ENCODE results near the gene LY6G6F.

The LY6G6F gene

DNA sequence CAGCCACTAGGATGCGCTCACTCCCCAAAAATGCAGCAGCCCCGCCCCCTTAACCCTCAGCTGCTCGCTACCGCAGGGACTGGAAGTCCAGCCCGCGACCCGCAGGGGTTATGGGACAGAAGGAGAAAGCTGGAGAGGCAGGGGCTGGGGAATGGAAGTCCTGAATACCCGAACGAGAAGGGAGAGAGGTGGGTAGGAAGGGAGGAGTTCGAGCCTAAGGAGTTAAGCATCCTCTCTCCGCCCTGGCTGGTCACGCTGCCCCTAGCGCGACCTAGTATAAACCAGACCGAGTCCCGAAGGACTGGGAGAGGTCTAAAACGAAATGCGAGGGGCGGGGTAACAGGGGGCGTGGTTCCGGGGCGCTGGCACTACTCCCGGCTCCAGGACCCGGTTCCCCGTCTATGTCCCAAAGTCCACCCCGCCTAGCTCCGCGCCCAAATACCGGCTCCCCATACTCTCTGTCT, 22.9 kb downstream of the LY6G6F start:
- peak overlapping the region; percentile 86 for H3K27ac Mint-ChIP-seq
- H3K9me3 Mint-ChIP-seq: no peaks in the 10 kb centered on the region
- peaks cover 59% of the 10 kb centered on the region for H3K36me3 Mint-ChIP-seq (ENCODE audit: low read depth)

DNA sequence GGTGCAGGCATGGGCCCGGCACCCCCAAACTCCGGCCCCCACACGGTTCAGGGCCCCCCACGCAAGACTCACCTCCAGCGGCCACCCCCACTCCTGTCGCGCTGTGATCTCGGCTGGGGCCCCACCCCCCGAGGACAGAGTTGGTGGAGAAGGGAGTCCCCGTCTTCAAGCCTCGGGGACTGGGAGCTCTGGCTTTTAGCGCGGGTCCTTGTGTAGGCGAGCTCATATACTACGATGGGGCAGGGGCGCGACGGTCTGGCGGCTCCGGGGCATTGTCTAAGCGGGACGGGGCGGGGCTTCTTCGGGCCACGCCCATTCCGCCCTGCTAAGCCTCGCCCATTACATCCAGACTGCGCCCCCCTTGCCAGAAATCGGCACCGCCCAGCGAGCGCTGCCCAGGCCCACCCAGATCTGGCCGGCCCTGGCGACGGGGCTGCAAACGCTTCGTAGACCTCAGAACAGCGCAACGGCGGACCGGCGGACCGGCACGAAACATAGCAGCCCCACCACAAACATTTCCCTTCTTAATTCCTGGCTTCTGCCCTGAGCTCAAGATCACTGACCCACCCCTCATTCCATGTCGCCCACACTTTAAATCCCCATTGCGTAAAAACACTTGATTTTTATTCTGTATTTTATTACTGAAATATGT, 23.4 kb downstream of the LY6G6F start:
- Mint-ChIP-seq H3K9me3 (no peaks in the 10 kb centered on the region), H3K4me1 (ENCODE audit: low read depth) (peaks cover 54% of the 10 kb centered on the region)

More for the DNA sequence above, 22.9 kb downstream of the LY6G6F start:
- no peaks in the 10 kb centered on the region for H3K27me3 Mint-ChIP-seq (ENCODE audit: low read depth)
- H3K4me3 Mint-ChIP-seq: peak overlapping the region; percentile 94
- DNase-seq (ENCODE audit: low spot score): peak; percentile 76
- H3K4me1 Mint-ChIP-seq (ENCODE audit: low read depth): peaks cover 55% of the 10 kb centered on the region

DNA sequence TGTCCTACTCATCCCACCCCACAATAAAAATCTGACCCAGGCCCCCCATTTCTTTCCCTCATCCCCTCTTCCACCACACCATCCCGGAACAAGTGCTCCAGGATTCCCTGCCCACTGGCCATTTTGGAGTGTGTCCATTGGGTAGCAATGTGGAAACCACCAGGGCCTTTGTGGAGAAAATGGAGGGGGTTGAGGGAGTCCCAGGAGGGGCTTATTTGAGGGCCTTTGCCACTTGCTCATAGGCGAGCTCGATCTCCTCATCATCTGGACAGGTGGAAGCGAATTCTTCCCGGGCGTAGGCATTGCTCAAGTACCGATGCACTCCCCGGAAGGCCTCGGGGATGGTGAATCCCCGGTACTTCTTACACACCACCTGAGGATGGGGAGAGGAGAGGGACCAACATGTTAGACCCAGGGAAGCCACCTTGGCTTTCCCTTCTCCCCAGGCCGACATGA, 24.0 kb downstream of the LY6G6F start:
- H3K27me3 Mint-ChIP-seq (ENCODE audit: low read depth): no peaks in the 10 kb centered on the region
- peaks cover 51% of the 10 kb centered on the region for H3K4me1 Mint-ChIP-seq (ENCODE audit: low read depth)
- H3K27ac Mint-ChIP-seq: no peak overlapping the region
- H3K36me3 Mint-ChIP-seq (ENCODE audit: low read depth): peaks cover 68% of the 10 kb centered on the region
- peak overlapping the region; percentile 94 for H3K4me3 Mint-ChIP-seq
- DNase-seq (ENCODE audit: low spot score): no peak
- H3K9me3 Mint-ChIP-seq: no peaks in the 10 kb centered on the region

More for the DNA sequence above, 23.4 kb downstream of the LY6G6F start:
- no peaks in the 10 kb centered on the region for H3K27me3 Mint-ChIP-seq (ENCODE audit: low read depth)
- H3K4me3 Mint-ChIP-seq: peak overlapping the region; percentile 94
- peak overlapping the region; percentile 65 for H3K27ac Mint-ChIP-seq
- peak; percentile 65 for DNase-seq (ENCODE audit: low spot score)
- peaks cover 64% of the 10 kb centered on the region for H3K36me3 Mint-ChIP-seq (ENCODE audit: low read depth)

DNA sequence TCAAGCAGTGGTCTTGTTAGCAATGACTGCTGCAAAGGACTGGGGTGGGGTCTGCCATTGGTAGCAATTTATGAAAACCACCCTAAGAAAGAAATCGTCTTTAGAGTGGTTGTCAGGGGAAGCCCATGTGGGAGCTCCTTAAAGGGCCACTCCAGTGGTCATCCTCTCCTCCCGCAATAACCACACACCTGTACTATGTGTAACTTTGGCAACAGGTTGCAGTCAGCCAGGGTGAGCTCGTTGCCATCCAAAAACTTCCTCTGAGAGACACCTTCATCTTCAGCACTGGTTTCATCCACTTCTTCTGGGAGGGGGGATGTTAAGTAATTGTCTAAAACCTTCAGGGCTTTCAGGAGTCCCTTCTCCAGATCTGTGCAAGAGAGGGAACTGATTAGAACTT, 25.4 kb downstream of the LY6G6F start:
- peak overlapping the region; percentile 26 for H3K4me3 Mint-ChIP-seq
- no peaks in the 10 kb centered on the region for H3K27me3 Mint-ChIP-seq (ENCODE audit: low read depth)
- peaks cover 42% of the 10 kb centered on the region for H3K4me1 Mint-ChIP-seq (ENCODE audit: low read depth)
- DNase-seq (ENCODE audit: low spot score): no peak
- no peak overlapping the region for H3K27ac Mint-ChIP-seq
- H3K9me3 Mint-ChIP-seq: no peaks in the 10 kb centered on the region
- peaks cover 63% of the 10 kb centered on the region for H3K36me3 Mint-ChIP-seq (ENCODE audit: low read depth)

DNA sequence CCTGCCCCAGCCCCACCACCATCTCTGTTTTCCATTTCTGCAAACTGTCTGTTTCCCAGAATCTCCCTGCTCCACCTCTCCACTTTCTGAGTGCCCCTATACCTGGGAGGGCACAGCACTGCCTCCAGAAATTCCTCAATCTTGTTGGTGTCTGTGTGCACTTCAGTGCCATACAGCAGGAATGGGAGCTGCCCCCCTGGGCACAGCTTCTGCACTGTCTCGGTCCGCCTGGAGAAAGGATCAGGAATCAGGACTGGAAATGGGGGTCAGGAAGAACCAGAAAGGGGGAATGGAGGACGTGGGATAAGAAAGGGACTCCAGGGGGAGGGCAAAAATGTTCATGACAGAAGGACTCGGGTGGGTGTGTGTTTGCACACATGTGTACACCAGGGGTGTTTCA, 27.1 kb downstream of the LY6G6F start:
- DNase-seq (ENCODE audit: low spot score): no peak
- H3K27me3 Mint-ChIP-seq (ENCODE audit: low read depth): no peaks in the 10 kb centered on the region
- H3K4me1 Mint-ChIP-seq (ENCODE audit: low read depth): peaks cover 46% of the 10 kb centered on the region
- peak overlapping the region; percentile 95 for H3K4me3 Mint-ChIP-seq
- peaks cover 57% of the 10 kb centered on the region for H3K36me3 Mint-ChIP-seq (ENCODE audit: low read depth)
- H3K9me3 Mint-ChIP-seq: no peaks in the 10 kb centered on the region
- peak overlapping the region; percentile 68 for H3K27ac Mint-ChIP-seq

DNA sequence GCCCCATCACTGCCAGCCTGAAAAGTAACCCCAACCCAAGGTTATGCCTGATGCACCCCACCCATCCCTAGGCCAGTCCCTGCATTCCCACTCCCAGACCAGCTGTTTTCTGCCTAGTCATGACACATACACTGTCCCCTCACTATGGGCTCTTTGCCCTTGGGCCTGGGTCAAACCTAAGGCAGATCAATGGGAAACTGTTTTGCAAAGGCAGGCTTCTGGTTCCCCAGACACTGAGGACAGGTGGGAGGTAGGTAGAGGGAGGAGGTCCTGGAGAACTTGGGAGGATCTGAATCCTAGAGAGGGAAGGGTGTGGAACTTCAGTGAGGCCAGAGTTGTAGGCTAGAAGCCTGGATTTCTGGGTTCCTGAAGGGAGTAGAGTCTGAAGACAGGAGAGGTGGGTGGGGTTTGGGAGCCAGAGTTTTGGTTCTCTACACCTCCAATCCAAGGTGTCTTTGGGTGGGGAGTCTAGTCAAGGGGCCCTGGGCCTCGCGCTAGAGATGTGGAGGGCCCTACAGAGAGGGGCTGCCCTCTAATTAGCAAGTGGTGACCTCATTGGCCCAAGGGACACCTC, 27.7 kb downstream of the LY6G6F start:
- H3K36me3 Mint-ChIP-seq (ENCODE audit: low read depth): peaks cover 54% of the 10 kb centered on the region
- peak overlapping the region; percentile 95 for H3K4me3 Mint-ChIP-seq
- DNase-seq (ENCODE audit: low spot score): no peak
- H3K4me1 Mint-ChIP-seq (ENCODE audit: low read depth): peaks cover 48% of the 10 kb centered on the region
- H3K27me3 Mint-ChIP-seq (ENCODE audit: low read depth): no peaks in the 10 kb centered on the region
- peak overlapping the region; percentile 97 for H3K27ac Mint-ChIP-seq
- H3K9me3 Mint-ChIP-seq: no peaks in the 10 kb centered on the region

DNA sequence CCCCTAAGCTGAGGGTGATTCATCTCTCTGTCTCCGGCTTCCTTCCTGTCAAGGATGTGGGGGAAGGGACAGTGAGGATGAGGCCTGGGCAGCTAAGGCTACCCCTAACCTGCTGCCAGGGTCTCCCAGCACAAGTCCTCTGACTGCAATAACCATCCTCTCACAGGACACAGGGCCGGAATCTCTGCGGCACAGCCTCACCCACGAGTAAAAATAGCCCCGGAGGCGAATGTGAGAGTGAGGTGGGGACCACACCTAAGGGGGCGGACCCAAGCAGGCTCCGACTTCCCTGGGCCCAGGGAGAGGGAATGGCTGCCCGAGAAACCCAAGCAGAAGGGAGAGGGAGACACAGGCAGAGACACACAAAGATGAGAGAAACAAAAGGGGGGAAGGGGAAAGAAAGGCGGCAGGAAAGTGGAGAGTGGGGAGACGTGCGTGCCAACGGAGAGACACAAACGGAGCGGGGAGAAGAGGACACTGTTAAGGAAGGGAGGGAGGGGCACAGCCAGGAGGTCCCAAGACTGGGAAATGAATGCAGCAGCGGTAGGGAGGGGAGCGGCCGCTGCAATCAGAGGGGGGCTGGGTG, 28.2 kb downstream of the LY6G6F start:
- Mint-ChIP-seq H3K27me3 (ENCODE audit: low read depth) (no peaks in the 10 kb centered on the region), H3K27ac (peak overlapping the region; percentile 97), H3K36me3 (ENCODE audit: low read depth) (peaks cover 53% of the 10 kb centered on the region), H3K4me3 (peak overlapping the region; percentile 95), H3K4me1 (ENCODE audit: low read depth) (peaks cover 49% of the 10 kb centered on the region), H3K9me3 (no peaks in the 10 kb centered on the region)
- DNase-seq (ENCODE audit: low spot score): peak; percentile 68

DNA sequence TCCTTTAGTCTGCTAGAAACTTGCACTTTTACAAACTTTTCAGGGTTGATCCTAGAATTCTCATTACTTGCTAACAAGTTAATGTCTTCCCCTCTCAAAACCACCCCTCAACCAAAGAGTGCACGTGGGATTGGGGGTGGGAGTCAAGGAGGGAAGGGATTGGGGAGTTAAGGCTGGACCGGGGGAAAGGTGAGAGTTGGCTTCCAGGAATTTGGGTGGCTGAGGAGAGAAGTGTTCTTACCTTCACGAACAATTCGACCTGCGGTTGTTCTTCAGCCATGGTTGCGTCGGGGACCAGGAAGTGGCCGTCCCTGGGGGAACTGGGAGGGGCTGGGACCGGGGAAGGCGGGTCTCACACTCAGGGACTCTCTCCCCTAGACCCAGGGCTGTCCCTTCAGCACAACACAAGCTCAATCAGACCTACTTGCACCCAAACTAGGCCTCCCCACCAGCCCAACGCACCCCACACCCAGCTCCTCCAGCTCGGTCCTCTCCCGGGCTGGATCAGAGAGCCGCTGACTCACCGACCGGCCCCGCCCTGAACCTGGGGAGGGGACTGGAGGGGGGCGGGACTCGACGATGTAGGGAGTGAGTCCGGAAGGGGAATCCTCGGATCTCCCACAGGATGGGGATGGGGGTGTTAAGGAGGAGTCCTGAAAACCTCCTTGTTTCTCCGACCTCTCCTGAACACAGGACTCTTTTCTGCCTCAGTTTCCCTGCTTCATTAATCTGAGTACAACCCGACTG, 29.5 kb downstream of the LY6G6F start, which contains the start of gene CLIC1:
Gene CLIC1, minus strand, starts transcription at position 510 of the 747 bp plus-strand sequence. Its CDS starts 230 bp downstream, at position 280.
- peaks cover 49% of the 10 kb centered on the region for H3K4me1 Mint-ChIP-seq (ENCODE audit: low read depth)
- H3K27ac Mint-ChIP-seq: peak within 1 kb of the TSS; percentile 97
- DNase-seq (ENCODE audit: low spot score): peak; percentile 83
- H3K27me3 Mint-ChIP-seq (ENCODE audit: low read depth): no peaks in the 10 kb centered on the region
- H3K4me3 Mint-ChIP-seq: peak within 1 kb of the TSS; percentile 95
- no peaks in the 10 kb centered on the region for H3K9me3 Mint-ChIP-seq
- peaks cover 48% of the 10 kb centered on the region for H3K36me3 Mint-ChIP-seq (ENCODE audit: low read depth)

DNA sequence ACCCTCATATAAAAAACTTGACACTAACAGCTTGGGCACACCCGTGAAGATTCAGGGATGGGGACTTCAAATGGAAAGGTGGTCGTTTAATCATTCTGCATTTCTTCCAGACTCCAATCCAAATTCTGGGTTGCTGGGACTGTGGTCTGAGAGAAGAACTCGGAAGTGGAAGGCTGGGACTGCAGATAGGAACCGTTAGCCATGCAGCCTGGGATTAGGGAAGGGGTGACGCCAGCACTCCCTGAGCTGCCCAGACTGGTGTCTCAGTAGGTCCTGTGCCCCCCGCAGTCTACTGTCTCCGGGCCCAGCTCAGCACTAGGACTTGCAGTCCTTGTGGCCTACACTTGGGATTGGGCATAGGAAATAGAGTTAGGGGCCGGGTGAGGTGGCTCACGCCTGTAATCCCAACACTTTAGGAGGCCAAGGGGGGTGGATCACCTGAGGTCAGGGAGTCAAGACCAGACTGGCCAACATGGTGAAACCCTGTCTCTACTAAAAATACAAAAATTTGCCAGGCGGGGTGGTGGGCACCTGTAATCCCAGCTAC, 30.2 kb downstream of the LY6G6F start:
- Mint-ChIP-seq H3K27ac (peak overlapping the region; percentile 97), H3K27me3 (ENCODE audit: low read depth) (no peaks in the 10 kb centered on the region), H3K4me1 (ENCODE audit: low read depth) (peaks cover 53% of the 10 kb centered on the region), H3K4me3 (peak overlapping the region; percentile 95), H3K9me3 (no peaks in the 10 kb centered on the region), H3K36me3 (ENCODE audit: low read depth) (peaks cover 49% of the 10 kb centered on the region)
- no peak for DNase-seq (ENCODE audit: low spot score)

DNA sequence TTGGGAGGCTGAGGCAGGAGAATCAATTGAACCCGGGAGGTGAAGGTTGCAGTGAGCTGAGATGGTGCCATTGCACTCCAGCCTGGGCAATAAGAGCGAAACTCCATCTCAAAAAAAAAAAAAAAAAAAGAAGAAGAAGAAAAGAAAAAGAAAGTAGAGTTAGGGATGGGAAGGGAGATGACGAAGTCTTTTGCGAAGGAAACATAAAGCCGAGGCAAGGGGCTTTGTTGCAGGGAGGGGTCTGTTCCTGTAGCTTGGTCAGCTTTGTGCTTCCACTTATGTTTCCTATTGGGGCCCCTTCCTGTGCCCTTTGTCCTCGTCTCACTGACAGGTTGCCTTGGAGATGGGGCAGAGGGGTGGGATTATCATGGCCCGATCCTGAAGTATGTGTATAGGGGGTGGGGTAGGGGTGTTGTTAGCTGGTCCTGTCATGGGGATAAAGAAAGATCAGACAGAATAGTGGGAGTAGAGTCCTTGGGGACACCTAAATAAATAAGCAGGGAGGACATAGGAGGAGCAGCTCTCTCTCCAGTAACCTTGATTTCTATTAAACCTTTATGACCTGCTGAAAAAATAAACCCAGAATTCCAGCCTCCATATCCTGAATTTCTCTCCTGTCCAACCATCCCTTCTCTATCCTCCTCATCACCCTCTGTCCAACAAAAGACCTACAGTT, 30.8 kb downstream of the LY6G6F start:
- peak; percentile 8 for DNase-seq (ENCODE audit: low spot score)
- peak overlapping the region; percentile 95 for H3K4me3 Mint-ChIP-seq
- no peaks in the 10 kb centered on the region for H3K27me3 Mint-ChIP-seq (ENCODE audit: low read depth)
- peaks cover 44% of the 10 kb centered on the region for H3K36me3 Mint-ChIP-seq (ENCODE audit: low read depth)
- peak overlapping the region; percentile 97 for H3K27ac Mint-ChIP-seq
- H3K9me3 Mint-ChIP-seq: no peaks in the 10 kb centered on the region
- peaks cover 54% of the 10 kb centered on the region for H3K4me1 Mint-ChIP-seq (ENCODE audit: low read depth)

DNA sequence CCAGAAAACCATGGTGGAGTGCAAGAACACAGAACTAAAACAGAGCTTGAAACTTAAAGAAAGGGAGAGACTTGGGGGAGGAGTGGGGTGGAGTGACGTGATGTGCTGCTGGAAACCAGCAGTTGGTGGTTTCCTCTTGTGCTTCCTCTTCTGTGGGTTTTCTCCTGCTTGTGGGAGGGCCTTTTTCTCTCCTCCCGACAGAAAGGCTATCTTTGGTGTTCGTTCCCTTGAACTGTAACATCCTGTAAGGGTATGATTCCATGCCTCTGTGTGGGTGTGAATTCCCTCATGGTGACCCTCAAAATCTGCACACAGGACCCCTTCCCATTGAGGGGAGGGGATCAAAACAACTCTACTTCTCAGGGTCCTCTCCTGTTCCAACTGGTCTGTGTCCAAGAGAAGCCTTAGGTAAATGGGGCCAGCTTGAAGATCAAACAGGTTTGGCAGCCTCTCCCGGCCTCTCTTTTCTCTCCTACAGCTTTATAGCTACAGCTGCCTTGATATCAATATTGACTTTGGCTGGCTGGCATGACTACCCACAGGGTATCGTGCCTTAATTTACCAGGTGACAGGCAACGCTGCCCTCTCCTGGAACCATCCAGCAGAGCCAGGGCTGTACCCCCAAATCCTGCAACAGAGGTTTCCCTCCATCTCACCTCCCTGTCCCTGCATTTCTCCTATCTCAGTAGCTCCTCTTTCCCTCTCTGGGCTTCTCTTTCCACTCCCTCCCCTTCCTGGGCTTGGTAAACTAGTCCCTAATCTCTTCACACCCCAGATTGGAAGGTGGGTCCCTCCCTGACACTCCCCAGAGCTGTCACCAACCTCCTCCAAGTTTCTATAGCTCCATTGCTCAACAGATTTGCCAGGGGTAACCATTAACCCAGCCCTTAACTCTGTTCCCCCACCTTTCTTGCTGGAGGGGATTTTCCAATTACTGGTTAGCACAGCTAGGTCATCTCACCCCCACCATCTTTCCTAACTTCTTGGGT, 31.6 kb downstream of the LY6G6F start:
- Mint-ChIP-seq H3K27ac (peak overlapping the region; percentile 97), H3K4me1 (ENCODE audit: low read depth) (peaks cover 54% of the 10 kb centered on the region), H3K4me3 (peak overlapping the region; percentile 95), H3K36me3 (ENCODE audit: low read depth) (peaks cover 44% of the 10 kb centered on the region), H3K9me3 (no peaks in the 10 kb centered on the region), H3K27me3 (ENCODE audit: low read depth) (no peaks in the 10 kb centered on the region)
- peak; percentile 71 for DNase-seq (ENCODE audit: low spot score)

DNA sequence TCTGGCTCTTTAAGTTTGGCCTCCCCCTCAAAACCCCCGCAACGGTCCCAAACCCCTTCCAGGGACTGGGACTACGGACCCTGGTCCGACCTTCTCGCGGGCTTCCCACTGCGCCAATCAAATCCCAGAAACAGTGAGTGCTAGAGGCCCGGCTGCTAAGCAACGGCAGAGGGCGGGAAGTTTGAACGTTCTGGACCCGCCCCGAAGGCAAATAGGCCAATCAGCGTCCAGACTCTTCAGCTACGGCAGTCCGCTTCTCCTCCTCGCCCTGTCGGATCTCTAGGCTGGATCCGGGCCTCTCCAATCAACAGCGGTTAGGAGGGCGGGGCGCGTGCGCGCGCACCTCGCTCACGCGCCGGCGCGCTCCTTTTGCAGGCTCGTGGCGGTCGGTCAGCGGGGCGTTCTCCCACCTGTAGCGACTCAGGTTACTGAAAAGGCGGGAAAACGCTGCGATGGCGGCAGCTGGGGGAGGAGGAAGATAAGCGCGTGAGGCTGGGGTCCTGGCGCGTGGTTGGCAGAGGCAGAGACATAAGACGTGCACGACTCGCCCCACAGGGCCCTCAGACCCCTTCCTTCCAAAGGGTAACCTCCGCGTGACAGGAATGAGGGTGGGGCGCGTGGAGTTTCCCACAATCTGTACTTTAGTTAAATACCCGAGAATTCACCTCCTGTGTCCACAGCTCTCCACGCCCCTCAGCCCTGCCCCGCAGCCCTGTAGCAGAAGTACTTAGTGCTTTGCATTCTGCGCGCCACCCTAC, 33.2 kb downstream of the LY6G6F start, which contains the start of gene MSH5:
Gene MSH5, plus strand, starts transcription at position 367 of the 758 bp plus-strand sequence. CDS start 462 bp downstream, outside the sequence.
- H3K27me3 Mint-ChIP-seq (ENCODE audit: low read depth): no peaks in the 10 kb centered on the region
- peaks cover 37% of the 10 kb centered on the region for H3K36me3 Mint-ChIP-seq (ENCODE audit: low read depth)
- H3K9me3 Mint-ChIP-seq: no peaks in the 10 kb centered on the region
- peak within 1 kb of the TSS; percentile 97 for H3K27ac Mint-ChIP-seq
- DNase-seq (ENCODE audit: low spot score): peak; percentile 98
- peaks cover 49% of the 10 kb centered on the region for H3K4me1 Mint-ChIP-seq (ENCODE audit: low read depth)
- H3K4me3 Mint-ChIP-seq: peak within 1 kb of the TSS; percentile 95

All from T-helper 2 cell treated with Interferon-gamma antibody and Interleukin-4, amounts not matched to agents 5 μg/mL and 100 μg/mL, for 36 hours (primary cell).